Panc1 (cell line): ENCODE results near the gene ZMIZ2. TPM values are rescaled to one million over a fixed set of nuclear protein-coding genes. Genes with fewer than 3 reads are reported as not detected.

ENCODE experiments used
- ATAC-seq: fragments of 200-7000 bp; cut with Tn5 transposase; 2 replicates; pipeline ENCODE4 v1.9.1; 2020; ENCODE audit warnings: mild to moderate bottlenecking, moderate library complexity
- BruUV-seq: library from RNA; stranded (reverse); fragments of 400-500 nt; replicated peaks from 2 replicates; lab custom pipeline; 2021; lab: Mats Ljungman, UMichigan
- CTCF ChIA-PET: fragments of 300-600 bp; sonication (Branson Sonifier 250); formaldehyde crosslinking; loops from one replicate; lab custom pipeline; 2022; ENCODE audit warnings: antibody characterized with exemption; lab: Charles Lee
- POLR2A ChIA-PET: fragments of 300-600 bp; sonication (Branson Sonifier 250); formaldehyde crosslinking; loops from one replicate; lab custom pipeline; 2022; ENCODE audit warnings: antibody characterized with exemption; lab: Charles Lee
- DNase-seq: peaks from one replicate; pipeline ENCODE4 v3.0.0-alpha.2; 2010; ENCODE audit warnings: low read depth, low spot score
- H3K27ac ChIP-seq: 2 replicates; pipeline ENCODE4 v1.5.1; 2011; ENCODE audit warnings: mild to moderate bottlenecking, low read length, inconsistent platforms
- H3K27me3 ChIP-seq: fragments of 200-500 bp; sonication (Bioruptor generic); 2 replicates; pipeline ENCODE4 v1.6.0; 2014; ENCODE audit warnings: low read length, inconsistent platforms; ENCODE audit not compliant: control insufficient read depth, insufficient read depth
- H3K36me3 ChIP-seq: fragments of 200-500 bp; sonication (Bioruptor generic); 2 replicates; pipeline ENCODE4 v1.5.1; 2014; ENCODE audit warnings: inconsistent platforms, mild to moderate bottlenecking, low read length, moderate library complexity; ENCODE audit not compliant: control insufficient read depth, insufficient read depth
- H3K4me1 ChIP-seq: 2 replicates; pipeline ENCODE4 v1.5.1; 2011; ENCODE audit warnings: inconsistent platforms, mild to moderate bottlenecking, low read length, moderate library complexity; ENCODE audit not compliant: control insufficient read depth, insufficient read depth
- H3K4me3 ChIP-seq, 2 experiments: 2 replicates each; pipeline ENCODE4 v1.5.1; 2011 to 2012; ENCODE audit warnings: low read depth in 2 of 2, low read length in 2 of 2, mild to moderate bottlenecking in 2 of 2, inconsistent platforms in 1 of 2, moderate library complexity in 1 of 2
- H3K9me3 ChIP-seq: fragments of 200-500 bp; sonication (Bioruptor generic); 2 replicates; pipeline ENCODE4 v1.5.1; 2014; ENCODE audit warnings: low read depth, mild to moderate bottlenecking, inconsistent platforms, low read length, moderate library complexity; ENCODE audit not compliant: control insufficient read depth, insufficient read depth
- POLR2AphosphoS5 ChIP-seq: IDR thresholded peaks from 2 replicates; pipeline ENCODE4 v1.6.1; 2012; ENCODE audit warnings: mild to moderate bottlenecking, low read depth, low read length, moderate library complexity
- REST ChIP-seq, 2 experiments: IDR thresholded peaks; 2 replicates each; pipeline ENCODE4 v1.6.1; 2011 to 2012; ENCODE audit warnings: low read depth in 2 of 2, control low read depth in 1 of 2, low read length in 1 of 2, mild to moderate bottlenecking in 1 of 2, moderate library complexity in 1 of 2; ENCODE audit not compliant: insufficient read depth in 1 of 2
- SIN3A ChIP-seq: IDR thresholded peaks from 2 replicates; pipeline ENCODE4 v1.6.1; 2012; ENCODE audit warnings: low read depth, mild to moderate bottlenecking, low read length, moderate library complexity, borderline replicate concordance; ENCODE audit not compliant: insufficient read depth
- TCF7L2 ChIP-seq: IDR thresholded peaks from 2 replicates; pipeline ENCODE4 v1.6.1; 2011; ENCODE audit warnings: mild to moderate bottlenecking, low read depth, low read length, inconsistent platforms
- in situ Hi-C: cut with HindIII; loops from 2 replicates; pipeline ENCODE4 v1.10.0; 2016; ENCODE audit warnings: low sequenced_read_pairs, low pct_unique_long_range_greater_than_20kb
- intact Hi-C: fragments of 100-400 bp; cut with micrococcal nuclease; formaldehyde crosslinking; loops from one replicate; pipeline ENCODE4 v1.10.0; 2022; ENCODE audit not compliant: unreplicated experiment
- total RNA-seq: library from RNA; stranded (reverse); gene quantifications from one replicate; pipeline ENCODE4 v1.2.1, GENCODE V29; 2021; ENCODE audit not compliant: unreplicated experiment
- TF ChIP-seq, protein P1 (sequence below): fragments of 450-650 bp; IDR thresholded peaks from 2 replicates; pipeline ENCODE4 v1.5.1; 2017; ENCODE audit warnings: mild to moderate bottlenecking

ZMIZ2 gene
- total RNA-seq, 1 experiment from 2014 or later, result 137 TPM

DNA sequence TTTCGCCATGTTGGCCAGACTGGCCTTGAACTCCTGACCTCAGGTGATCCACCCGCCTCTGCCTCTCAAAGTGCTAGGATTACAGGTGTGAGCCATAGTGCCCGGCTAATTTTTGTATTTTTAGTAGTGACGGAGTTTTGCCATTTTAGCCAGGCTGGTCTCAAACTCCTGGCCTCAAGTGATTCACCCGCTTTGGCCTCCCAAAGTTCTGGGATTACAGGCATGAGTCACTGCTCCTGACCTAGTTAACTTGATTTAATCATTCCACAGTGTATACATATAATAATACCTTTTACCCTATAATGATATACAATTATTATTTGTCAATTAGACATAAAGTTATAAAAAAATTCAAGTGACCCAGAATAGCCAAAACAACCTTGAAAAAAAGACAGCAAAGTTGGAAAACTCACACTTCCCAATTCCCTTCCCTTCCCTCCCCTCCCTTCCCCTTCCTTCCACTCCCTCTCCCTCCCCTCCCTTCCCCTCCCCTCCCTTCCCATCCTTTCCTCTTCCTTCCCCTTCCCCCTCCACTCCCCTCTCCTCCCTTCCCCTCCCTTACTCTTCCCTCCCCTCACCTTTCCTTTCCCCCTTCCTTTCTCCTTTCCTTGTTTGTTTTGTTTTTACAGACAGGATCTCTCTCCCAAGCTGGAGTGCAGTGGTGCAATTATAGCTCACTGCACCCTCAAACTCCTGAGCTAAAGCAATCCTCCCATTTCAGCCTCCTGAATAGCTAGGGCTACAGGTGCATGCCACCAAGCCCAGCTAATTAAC, 14.8 kb upstream of the ZMIZ2 start:
- CTCF ChIA-PET, result interaction anchor here (0.7 kb wide), 1 partner anchor 330 kb away, joined by 9 read pairs; no protein-coding TSS in a partner anchor
- peak overlapping the region; percentile 29; the same call in 1 of the 2 replicates for H3K27ac ChIP-seq
- in situ Hi-C loops, result no loop called here
- intact Hi-C loops, result no loop called here
- H3K27me3 ChIP-seq, result no peaks in the 10 kb centered on the region
- peak; percentile 79 for ATAC-seq
- no peaks in the 10 kb centered on the region for H3K36me3 ChIP-seq
- no peak for TF ChIP-seq SIN3A
- no peak for TF ChIP-seq POLR2AphosphoS5
- TF ChIP-seq TCF7L2, result no peak
- TF ChIP-seq, protein P1, sequence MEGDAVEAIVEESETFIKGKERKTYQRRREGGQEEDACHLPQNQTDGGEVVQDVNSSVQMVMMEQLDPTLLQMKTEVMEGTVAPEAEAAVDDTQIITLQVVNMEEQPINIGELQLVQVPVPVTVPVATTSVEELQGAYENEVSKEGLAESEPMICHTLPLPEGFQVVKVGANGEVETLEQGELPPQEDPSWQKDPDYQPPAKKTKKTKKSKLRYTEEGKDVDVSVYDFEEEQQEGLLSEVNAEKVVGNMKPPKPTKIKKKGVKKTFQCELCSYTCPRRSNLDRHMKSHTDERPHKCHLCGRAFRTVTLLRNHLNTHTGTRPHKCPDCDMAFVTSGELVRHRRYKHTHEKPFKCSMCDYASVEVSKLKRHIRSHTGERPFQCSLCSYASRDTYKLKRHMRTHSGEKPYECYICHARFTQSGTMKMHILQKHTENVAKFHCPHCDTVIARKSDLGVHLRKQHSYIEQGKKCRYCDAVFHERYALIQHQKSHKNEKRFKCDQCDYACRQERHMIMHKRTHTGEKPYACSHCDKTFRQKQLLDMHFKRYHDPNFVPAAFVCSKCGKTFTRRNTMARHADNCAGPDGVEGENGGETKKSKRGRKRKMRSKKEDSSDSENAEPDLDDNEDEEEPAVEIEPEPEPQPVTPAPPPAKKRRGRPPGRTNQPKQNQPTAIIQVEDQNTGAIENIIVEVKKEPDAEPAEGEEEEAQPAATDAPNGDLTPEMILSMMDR, result no peak
- no peak for TF ChIP-seq REST (IDR thresholded peaks at IDR 0.05; ENCODE audit: insufficient read depth in 1 of 2, low read depth in 2 of 2, low read length in 1 of 2)
- POLR2A ChIA-PET, result interaction anchor here (0.6 kb wide), 1 partner anchor 365 kb away, joined by 6 read pairs; no protein-coding TSS in a partner anchor
- no TSS peak for BruUV-seq
- no peaks in the 10 kb centered on the region for H3K9me3 ChIP-seq
- peak; percentile 70 for DNase-seq
- H3K4me1 ChIP-seq, result peaks cover 3% of the 10 kb centered on the region; the same call in 1 of the 2 replicates
- no peak overlapping the region for H3K4me3 ChIP-seq

DNA sequence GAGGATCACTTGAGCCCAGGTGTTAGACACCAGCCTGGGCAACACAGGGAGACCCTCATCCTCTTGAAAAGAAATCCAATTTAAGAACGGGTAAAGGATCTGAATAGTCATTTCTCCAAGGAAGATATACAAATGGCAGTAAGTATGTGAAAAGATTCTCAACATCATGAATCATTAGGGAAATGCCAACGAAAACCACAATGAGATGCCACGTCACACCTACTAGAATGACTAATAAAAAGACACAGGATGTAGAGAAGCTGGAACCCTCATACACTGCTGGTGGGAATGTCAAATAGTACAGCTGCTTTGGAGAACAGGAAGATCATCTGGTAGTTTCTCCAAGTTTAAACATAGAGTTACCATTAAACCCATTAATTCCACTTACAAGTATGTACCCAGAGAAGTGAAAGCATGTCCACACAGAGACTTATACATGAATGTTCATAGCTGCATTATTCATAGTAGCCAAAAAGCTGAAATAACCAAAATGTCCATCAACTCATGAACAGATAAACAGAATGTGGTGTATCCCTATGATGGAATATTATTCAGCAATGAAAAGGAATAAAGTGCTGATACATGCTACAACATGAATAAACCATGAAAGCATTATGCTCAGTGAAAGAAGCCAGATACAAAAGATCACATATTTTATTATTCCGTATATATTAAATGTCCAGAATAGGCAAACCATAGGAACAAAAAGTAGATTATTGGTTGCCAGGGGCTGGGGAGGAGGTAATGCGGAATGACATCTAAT, 13.1 kb upstream of the ZMIZ2 start:
- no TSS peak for BruUV-seq
- TF ChIP-seq SIN3A, result no peak
- peak; percentile 58; the same call in 1 of the 2 replicates for TF ChIP-seq POLR2AphosphoS5
- TF ChIP-seq, protein P1, result no peak
- ChIA-PET CTCF (interaction anchor here (0.7 kb wide), 1 partner anchor 104 kb away, joined by 4 read pairs; no protein-coding TSS in a partner anchor), POLR2A (no interaction called here)
- ATAC-seq (peak; percentile 87), DNase-seq (peak; percentile 98)
- Histone ChIP-seq H3K36me3 (no peaks in the 10 kb centered on the region), H3K9me3 (no peaks in the 10 kb centered on the region), H3K4me1 (peaks cover 6% of the 10 kb centered on the region; the same call in 1 of the 2 replicates), H3K27me3 (no peaks in the 10 kb centered on the region), H3K4me3 (no peak overlapping the region), H3K27ac (peak overlapping the region; percentile 68)
- in situ Hi-C loops (no loop called here), intact Hi-C loops (no loop called here)
